Measurements from ENCODE around the gene TRAFD1. TPM values are rescaled to one million over a fixed set of nuclear protein-coding genes. Genes with fewer than 3 reads are reported as not detected.
"Not testable (repeated sequence)": the region's sequence is repeated elsewhere in the genome, so short reads cannot be mapped to it uniquely, and the experiment has no call there.

Gene TRAFD1
- total RNA-seq, 1 experiment from 2014 or later, result 63.9 TPM

DNA sequence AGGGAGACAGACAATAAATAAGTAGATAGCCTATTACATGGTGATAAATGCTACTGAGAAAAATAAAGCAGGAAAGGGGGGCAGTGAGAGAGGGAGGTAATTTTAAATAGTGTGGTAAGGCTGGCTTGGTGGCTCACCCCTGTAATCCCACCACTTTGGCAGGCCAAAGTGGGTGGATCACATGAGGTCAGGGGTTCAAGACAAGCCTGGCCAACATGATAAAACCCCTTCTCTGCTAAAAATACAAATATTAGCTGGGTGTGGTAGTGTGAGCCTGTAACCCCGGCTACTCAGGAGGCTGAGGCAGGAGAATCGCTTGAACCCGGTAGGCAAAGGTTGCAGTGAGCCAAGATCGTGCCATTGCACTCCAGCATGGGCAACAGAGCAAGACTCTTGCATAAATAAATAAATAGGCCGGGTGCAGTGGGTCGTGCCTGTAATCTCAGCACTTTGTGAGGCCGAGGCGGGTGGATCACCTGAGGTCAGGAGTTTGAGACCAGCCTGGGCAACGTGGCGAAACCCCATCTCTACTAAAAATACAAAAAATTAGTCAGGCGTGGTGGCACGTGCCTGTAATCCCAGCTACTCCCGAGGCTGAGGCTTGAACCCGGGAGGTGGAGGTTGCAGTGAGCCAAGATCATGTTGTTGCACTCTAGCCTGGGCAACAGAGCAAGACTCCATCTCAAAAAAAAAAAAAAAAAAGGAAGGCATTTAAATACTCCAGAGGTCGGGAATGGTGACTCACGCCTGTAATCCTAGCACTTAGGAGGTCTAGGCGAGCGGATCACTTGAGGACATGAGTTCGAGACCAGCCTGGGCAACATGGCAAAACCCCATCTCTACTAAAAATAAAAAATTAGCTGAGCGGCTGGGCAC lies 14.3 kb upstream of the TRAFD1 start:
- H3K4me3 ChIP-seq, H3K9me3 ChIP-seq, H3K27me3 ChIP-seq, DNase-seq: not testable (repeated sequence)
- H3K36me3 ChIP-seq, result peaks cover 10% of the 10 kb centered on the region

DNA sequence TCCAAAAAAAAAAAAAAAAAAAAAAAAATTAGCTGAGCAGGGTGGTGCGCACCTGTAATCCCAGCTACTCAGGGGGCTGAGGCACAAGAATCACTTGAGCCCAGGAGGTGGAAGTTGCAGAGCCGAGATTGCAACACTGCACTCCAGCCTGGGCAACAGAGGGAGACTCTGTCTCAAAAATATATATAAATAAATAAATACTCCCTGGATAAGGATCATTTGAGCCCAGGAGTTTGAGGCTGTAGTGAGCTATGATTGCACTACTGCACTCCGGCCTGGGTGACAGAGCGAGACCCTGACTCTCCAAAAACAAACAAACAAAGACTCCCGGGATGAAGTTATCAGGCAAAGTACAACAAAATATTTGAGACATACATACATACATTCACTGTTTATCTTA lies 13.4 kb upstream of the TRAFD1 start:
- H3K4me3 ChIP-seq, result no peak overlapping the region
- H3K9me3 ChIP-seq, result no peaks in the 10 kb centered on the region
- H3K27me3 ChIP-seq, result no peaks in the 10 kb centered on the region
- DNase-seq, result no peak
- H3K36me3 ChIP-seq, result peaks cover 4% of the 10 kb centered on the region

DNA sequence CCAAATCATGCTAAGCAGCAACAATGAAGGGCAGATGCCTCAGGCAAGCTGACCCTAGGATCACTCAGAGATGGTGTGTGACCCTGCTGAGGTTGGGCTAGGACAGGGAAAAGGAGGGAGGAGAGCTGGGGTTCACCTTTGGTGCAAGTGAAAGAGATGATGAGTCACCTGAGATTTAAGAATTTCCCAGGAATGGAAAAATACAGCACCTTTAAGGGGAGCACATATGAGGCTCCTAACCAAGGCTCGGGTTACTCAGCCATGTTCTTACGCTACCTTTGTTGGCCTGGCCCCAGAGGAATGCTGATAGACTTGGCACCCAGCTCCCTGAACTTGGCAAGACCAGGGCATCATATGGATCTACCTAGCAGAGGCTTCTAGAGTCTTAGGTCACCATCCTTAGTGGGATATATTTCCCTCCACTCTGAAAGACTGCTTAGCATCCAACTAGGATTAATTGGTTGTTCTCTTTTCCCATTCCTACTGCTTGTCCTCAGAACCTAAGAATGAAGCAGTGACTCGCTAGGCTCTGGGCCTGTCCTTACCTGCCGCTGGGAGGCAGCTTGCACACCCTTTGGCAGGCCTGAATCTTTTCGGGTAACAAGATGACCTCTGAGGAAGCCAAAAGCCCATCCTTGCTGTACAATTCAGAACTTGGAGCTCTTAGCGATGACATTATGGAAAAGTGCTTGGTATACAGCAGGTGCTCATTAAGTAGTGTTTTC lies 12.8 kb upstream of the TRAFD1 start:
- no peak overlapping the region for H3K4me3 ChIP-seq
- DNase-seq, result no peak
- H3K36me3 ChIP-seq, result peaks cover 4% of the 10 kb centered on the region
- H3K27me3 ChIP-seq, result no peaks in the 10 kb centered on the region
- no peaks in the 10 kb centered on the region for H3K9me3 ChIP-seq

- no peaks in the 10 kb centered on the region for H3K27me3 ChIP-seq
- no peaks in the 10 kb centered on the region for H3K36me3 ChIP-seq
- H3K9me3 ChIP-seq, result peaks cover 2% of the 10 kb centered on the region; the same call in 1 of the 2 replicates
- no peak for DNase-seq
- H3K4me3 ChIP-seq, result no peak overlapping the region
These were observed 9.9 kb upstream of the TRAFD1 start for GRCh38 chr12:112115259-112116045.

DNA sequence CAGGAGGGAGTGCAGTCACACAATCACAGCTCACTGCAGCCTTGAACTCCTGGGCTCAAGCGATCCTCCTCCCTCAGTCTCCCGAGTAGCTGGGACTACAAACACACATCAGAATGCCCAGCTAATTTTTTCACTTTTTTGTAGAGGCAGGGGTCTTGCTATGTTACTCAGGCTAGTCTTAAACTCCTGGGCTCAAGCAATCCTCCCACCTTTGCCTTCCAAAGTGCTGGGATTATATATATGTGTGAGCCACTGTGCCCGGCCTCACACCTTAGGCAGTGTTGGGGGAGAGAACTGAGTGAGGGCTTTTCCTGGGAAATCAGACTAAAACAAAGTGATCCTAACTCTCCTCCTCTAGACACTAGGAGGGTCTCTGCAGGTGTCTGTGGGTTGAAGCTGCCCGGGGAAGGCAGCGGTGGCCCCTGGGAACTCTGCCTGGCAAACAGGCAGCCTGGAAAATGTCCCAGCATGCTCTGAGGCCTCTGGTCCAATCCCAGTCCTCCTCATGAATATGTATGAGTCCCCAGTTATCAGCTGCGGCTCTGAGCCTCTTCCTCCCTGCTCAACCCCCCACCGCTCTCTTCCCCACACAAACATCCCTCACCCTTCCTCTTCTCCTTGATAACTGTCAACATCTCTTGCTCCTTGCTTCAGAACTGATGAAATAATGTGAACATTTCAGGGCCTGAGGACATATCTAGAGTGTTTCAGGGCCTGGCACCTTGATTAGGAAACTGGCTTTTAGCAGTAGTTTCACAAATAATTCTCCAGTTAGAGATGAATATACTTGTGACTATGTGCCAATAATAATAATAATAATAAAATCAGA lies 8.9 kb upstream of the TRAFD1 start:
- Histone ChIP-seq H3K27me3 (no peaks in the 10 kb centered on the region), H3K4me3 (no peak overlapping the region), H3K9me3 (peaks cover 2% of the 10 kb centered on the region; the same call in 1 of the 2 replicates), H3K36me3 (no peaks in the 10 kb centered on the region)
- DNase-seq, result peak; percentile 33

DNA sequence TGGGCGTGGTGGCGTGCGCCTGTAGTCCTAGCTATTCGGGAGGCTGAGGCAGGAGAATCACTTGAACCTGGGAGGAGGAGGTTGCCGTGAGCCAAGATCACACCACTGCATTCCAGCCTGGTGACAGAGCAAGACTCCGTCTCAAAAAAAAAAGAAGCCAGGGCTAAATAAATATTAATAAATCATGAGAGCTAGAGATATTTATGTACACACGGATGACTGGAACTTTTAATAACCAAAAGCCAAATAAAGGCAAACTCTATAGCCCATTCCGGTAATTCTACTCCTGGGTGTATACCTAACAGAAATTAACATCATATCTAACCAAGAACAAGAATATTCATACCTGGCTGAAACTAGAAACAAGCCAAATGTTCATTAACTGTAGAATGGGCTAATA lies 7.7 kb upstream of the TRAFD1 start:
- H3K27me3 ChIP-seq, result no peaks in the 10 kb centered on the region
- peaks cover 2% of the 10 kb centered on the region; the same call in 1 of the 2 replicates for H3K9me3 ChIP-seq
- no peaks in the 10 kb centered on the region for H3K36me3 ChIP-seq
- no peak overlapping the region for H3K4me3 ChIP-seq
- no peak for DNase-seq

- DNase-seq, result peak; percentile 95
- Histone ChIP-seq H3K27me3 (no peaks in the 10 kb centered on the region), H3K4me3 (no peak overlapping the region), H3K9me3 (peaks cover 2% of the 10 kb centered on the region; the same call in 1 of the 2 replicates), H3K36me3 (no peaks in the 10 kb centered on the region)
These were observed 3.4 kb upstream of the TRAFD1 start for GRCh38 chr12:112121780-112122565.

DNA sequence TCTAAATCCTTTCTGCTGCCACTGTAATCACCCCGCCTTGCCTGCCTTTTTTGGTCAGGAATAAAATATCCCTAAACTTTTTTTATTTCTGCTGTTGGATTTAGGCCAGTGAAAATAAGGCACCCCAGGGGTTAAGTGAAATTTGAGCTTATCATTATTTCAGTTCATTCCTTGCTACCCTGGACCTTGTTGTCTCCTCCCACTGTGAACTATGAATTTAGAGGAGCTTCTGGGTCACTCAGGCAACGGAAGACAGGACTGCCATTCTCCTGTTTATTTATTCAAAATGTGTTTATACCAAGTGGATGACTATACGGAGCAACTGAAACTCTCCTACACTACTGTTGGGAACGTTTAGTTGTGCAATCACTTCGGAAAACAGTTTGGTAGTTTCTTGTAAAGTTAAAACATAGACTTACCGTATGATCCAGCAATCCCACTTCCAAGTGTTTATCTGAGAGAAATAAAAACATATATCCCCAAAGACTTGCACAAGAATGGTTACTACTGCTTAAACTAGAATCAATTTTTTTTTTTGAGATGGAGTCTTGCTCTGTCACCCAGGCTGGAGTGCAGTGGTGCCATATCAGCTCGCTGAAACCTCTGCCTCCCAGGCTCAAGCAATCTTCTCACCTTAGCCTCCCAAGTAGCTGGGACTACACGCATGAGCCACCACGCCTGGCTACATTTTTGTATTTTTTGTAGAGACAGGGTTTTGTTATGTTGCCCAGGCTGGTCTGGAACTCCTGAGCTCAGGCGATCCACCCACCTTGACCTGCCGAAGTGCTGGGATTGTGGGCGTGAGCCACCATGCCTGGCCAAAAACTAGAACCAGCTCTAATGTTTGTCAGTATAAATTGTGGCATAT lies 2.3 kb upstream of the TRAFD1 start:
- H3K9me3 ChIP-seq, result no peaks in the 10 kb centered on the region
- H3K36me3 ChIP-seq, result no peaks in the 10 kb centered on the region
- H3K27me3 ChIP-seq, result no peaks in the 10 kb centered on the region
- peak; percentile 57 for DNase-seq
- no peak overlapping the region for H3K4me3 ChIP-seq

DNA sequence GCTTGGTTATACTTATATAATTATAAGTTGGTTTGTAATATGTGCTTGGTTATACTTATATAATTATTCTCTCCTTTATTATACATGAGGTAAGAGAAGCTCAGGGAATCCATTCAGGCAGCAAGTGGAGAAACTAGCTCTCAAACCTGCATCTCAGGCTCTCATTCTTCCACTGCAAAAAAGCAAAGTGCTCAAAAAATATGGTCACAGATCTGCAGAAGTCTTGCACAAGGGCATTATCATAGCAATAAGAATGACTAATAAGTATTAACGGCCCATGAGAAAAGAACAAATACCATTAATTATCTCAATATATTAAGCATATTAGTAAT lies 476 bp upstream of the TRAFD1 start:
- Histone ChIP-seq H3K36me3 (peaks cover 3% of the 10 kb centered on the region), H3K9me3 (no peaks in the 10 kb centered on the region), H3K4me3 (peak overlapping the region; percentile 88), H3K27me3 (no peaks in the 10 kb centered on the region)
- DNase-seq, result no peak

GRCh38 chr12:112126000-112126438 lies 659 bp downstream of the TRAFD1 start:
- H3K27me3 ChIP-seq, result no peaks in the 10 kb centered on the region
- no peaks in the 10 kb centered on the region for H3K9me3 ChIP-seq
- H3K36me3 ChIP-seq, result peaks cover 11% of the 10 kb centered on the region
- DNase-seq, result no peak
- H3K4me3 ChIP-seq, result peak overlapping the region; percentile 88

DNA sequence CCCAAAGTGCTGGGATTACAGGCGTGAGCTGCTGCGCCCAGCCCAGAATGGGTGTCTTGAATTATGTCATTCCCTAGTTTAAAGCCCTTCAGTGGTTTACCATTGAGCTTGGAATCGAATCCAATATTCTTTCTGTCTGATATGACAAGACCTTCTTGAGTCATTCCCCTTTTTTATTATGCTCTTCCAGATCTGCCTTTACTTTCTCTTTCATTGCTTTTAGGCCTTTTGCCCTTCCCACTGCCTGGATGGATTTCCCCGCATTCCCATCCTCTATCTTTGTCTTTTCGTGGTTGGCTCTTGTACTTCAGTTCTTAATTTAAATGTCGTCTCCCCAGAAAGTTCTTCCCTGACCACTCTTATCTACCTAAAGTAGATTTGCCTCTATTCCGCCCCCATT lies 1.6 kb downstream of the TRAFD1 start:
- no peak for DNase-seq
- H3K9me3 ChIP-seq, result no peaks in the 10 kb centered on the region
- peak overlapping the region; percentile 88; the same call in 1 of the 2 replicates for H3K4me3 ChIP-seq
- H3K27me3 ChIP-seq, result no peaks in the 10 kb centered on the region
- H3K36me3 ChIP-seq, result peaks cover 20% of the 10 kb centered on the region

GRCh38 chr12:112130441-112130998 lies 5.2 kb downstream of the TRAFD1 start:
- H3K4me3 ChIP-seq, result no peak overlapping the region
- DNase-seq, result no peak
- H3K9me3 ChIP-seq, result no peaks in the 10 kb centered on the region
- peaks cover 46% of the 10 kb centered on the region for H3K36me3 ChIP-seq
- H3K27me3 ChIP-seq, result no peaks in the 10 kb centered on the region

GRCh38 chr12:112131686-112132085 lies 6.3 kb downstream of the TRAFD1 start:
- no peak overlapping the region for H3K4me3 ChIP-seq
- peaks cover 53% of the 10 kb centered on the region for H3K36me3 ChIP-seq
- H3K27me3 ChIP-seq, result no peaks in the 10 kb centered on the region
- DNase-seq, result no peak
- H3K9me3 ChIP-seq, result no peaks in the 10 kb centered on the region

- Histone ChIP-seq H3K27me3 (no peaks in the 10 kb centered on the region), H3K9me3 (no peaks in the 10 kb centered on the region), H3K4me3 (no peak overlapping the region), H3K36me3 (peaks cover 71% of the 10 kb centered on the region)
- no peak for DNase-seq
These were observed 8.1 kb downstream of the TRAFD1 start for GRCh38 chr12:112133418-112133817.
